Lung (tissue), 12 donors: ENCODE results near the gene RPL26. TPM values are rescaled to one million over a fixed set of nuclear protein-coding genes. Genes with fewer than 3 reads are reported as not detected.

Experiments
- ATAC-seq: fragments of 200-7000 bp; cut with Tn5 transposase; one replicate; pipeline ENCODE4 v1.9.1; 2020; ENCODE audit warnings: moderate number of reproducible peaks; ENCODE audit not compliant: insufficient read depth, low FRiP score
- DNase-seq, 3 donors: peaks; one replicate each; pipeline ENCODE4 v3.0.0-alpha.2; 2013 to 2017
- H3K27ac ChIP-seq, 2 donors: one replicate each; pipeline ENCODE4 v1.5.1; 2013; ENCODE audit warnings: mild to moderate bottlenecking in 2 of 2, moderate library complexity in 2 of 2, control low read depth in 1 of 2, inconsistent platforms in 1 of 2, low read depth in 1 of 2, low read length in 1 of 2
- H3K27me3 ChIP-seq, 3 donors: one replicate each; pipeline ENCODE4 v1.5.1; 2013; ENCODE audit warnings: low read length in 2 of 3; ENCODE audit not compliant: control insufficient read depth in 3 of 3, insufficient read depth in 3 of 3
- H3K36me3 ChIP-seq, 4 donors: one replicate each; pipeline ENCODE4 v1.5.1; 2013; ENCODE audit warnings: low read length in 4 of 4, mild to moderate bottlenecking in 1 of 4, moderate library complexity in 1 of 4; ENCODE audit not compliant: control insufficient read depth in 4 of 4, insufficient read depth in 4 of 4
- H3K4me1 ChIP-seq, 5 donors: one replicate each; pipeline ENCODE4 v1.5.1; 2013; ENCODE audit warnings: low read length in 5 of 5, mild to moderate bottlenecking in 2 of 5, moderate library complexity in 1 of 5; ENCODE audit not compliant: control insufficient read depth in 5 of 5, insufficient read depth in 5 of 5
- H3K4me3 ChIP-seq: one replicate; pipeline ENCODE4 v1.5.1; 2013; ENCODE audit warnings: mild to moderate bottlenecking, control low read depth, moderate library complexity
- H3K9ac ChIP-seq, 2 donors: one replicate each; pipeline ENCODE4 v1.5.1; 2013; ENCODE audit warnings: low read length in 2 of 2, control low read depth in 1 of 2; ENCODE audit not compliant: insufficient read depth in 1 of 2
- H3K9me3 ChIP-seq, 4 donors: one replicate each; pipeline ENCODE4 v1.5.1; 2013; ENCODE audit warnings: low read length in 3 of 4, mild to moderate bottlenecking in 1 of 4, moderate library complexity in 1 of 4; ENCODE audit not compliant: control insufficient read depth in 4 of 4, insufficient read depth in 3 of 4
- WGBS, 2 donors: extraction: QIAGEN DNeasy Blood & Tissue Kit; methylation state at CpG; one replicate each; pipeline ENCODE4 v1.1.7; 2013; 5-methylcytosine and 5-hydroxymethylcytosine counted together
- polyA plus RNA-seq, 2 donors: library from polyadenylated mRNA; stranded (reverse); fragments of 200-250 nt; gene quantifications; one replicate each; pipeline ENCODE4 v1.2.1, GENCODE V29; 2013
- total RNA-seq, 2 donors: library from RNA; depleted of rRNA in 1 of 2; stranded (reverse); fragments of >200 nt in 1 of 2; gene quantifications; one replicate each; pipeline ENCODE4 v1.2.1, GENCODE V29; 2014 to 2021
- TF ChIP-seq, protein P1 (sequence below): IDR thresholded peaks from 2 replicates; pipeline ENCODE4 v1.5.1; 2012; ENCODE audit warnings: mild to moderate bottlenecking; ENCODE audit errors: control extremely low read depth, extremely low read depth
- donor health status: control.
- donor health status: control.
- donor health status: Bipolar disorder and iron deficiency.
- donor health status: healthy.
- donor health status: DM: yes; HTN: yes; CAD: no.

Gene RPL26
- total and polyA plus RNA-seq, 4 donors: 1,016 to 2,820 (median 2,607) TPM

DNA sequence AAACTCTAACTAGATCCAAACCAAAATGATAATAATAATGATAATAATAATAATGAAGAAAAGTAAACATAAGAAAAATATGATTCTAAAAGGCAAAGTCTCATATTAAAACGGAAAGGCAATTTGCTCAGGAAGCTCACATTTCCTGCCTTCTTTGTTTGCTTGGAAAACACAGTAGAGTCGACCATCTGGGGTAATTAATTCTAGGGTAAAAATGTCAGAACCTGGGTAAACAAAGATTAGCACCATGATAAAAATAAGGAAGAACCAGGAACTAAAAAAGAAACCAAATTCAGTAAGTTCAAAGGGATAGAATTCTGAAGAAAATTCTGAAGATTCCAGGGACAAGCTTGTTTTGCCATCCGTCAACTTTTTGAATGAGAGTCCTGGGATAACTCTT is 22.7 kb downstream of the RPL26 start:
- Histone ChIP-seq H3K27ac (no peak overlapping the region), H3K4me3 (no peak overlapping the region), H3K27me3 (no peaks in the 10 kb centered on the region), H3K9me3 (no peaks in the 10 kb centered on the region), H3K9ac (no peak overlapping the region), H3K4me1 (peaks cover 0 to 15% (median 0%) of the 10 kb centered on the region in 5 donors), H3K36me3 (peaks cover 0 to 3% (median 0%) of the 10 kb centered on the region in 4 donors)
- no peak for ATAC-seq
- TF ChIP-seq, protein P1, sequence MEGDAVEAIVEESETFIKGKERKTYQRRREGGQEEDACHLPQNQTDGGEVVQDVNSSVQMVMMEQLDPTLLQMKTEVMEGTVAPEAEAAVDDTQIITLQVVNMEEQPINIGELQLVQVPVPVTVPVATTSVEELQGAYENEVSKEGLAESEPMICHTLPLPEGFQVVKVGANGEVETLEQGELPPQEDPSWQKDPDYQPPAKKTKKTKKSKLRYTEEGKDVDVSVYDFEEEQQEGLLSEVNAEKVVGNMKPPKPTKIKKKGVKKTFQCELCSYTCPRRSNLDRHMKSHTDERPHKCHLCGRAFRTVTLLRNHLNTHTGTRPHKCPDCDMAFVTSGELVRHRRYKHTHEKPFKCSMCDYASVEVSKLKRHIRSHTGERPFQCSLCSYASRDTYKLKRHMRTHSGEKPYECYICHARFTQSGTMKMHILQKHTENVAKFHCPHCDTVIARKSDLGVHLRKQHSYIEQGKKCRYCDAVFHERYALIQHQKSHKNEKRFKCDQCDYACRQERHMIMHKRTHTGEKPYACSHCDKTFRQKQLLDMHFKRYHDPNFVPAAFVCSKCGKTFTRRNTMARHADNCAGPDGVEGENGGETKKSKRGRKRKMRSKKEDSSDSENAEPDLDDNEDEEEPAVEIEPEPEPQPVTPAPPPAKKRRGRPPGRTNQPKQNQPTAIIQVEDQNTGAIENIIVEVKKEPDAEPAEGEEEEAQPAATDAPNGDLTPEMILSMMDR: no peak
- 29 to 35% methylated on average over 3 of the region's 3 CpGs for WGBS, 2 donors
- DNase-seq: peak in 1 of 3 donors; percentile 37

DNA sequence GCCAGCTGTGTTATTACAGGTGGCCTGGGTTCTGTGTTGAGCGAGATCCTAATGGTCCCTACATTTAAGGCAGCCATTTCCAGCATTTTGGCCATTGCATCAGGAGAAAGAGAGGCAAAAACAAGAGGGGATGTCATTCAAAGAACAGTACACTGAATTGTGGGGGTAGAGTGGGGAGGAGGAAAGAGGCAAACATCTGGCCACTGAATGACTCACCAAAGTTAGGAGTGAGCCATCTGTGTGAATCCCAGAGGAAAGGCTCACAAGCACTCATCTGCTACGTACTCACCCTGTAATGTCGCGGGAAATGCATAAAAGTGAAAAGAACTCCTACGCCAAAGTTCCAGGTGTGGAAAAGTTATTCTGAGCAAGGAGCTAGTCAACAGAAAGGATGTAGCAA is 23.2 kb downstream of the RPL26 start:
- Histone ChIP-seq H3K27ac (peak overlapping the region; percentile 62 to 72), H3K4me1 (peaks cover 0 to 12% (median 0%) of the 10 kb centered on the region in 5 donors), H3K4me3 (no peak overlapping the region), H3K9me3 (no peaks in the 10 kb centered on the region), H3K36me3 (peaks cover 0 to 1% (median 0%) of the 10 kb centered on the region in 4 donors), H3K27me3 (no peaks in the 10 kb centered on the region), H3K9ac (no peak overlapping the region)
- 52 to 62% methylated on average over 5 of the region's 5 CpGs for WGBS, 2 donors
- TF ChIP-seq, protein P1: no peak
- ATAC-seq (no peak), DNase-seq (peak in 2 of 3 donors; percentile 25 to 39)

DNA sequence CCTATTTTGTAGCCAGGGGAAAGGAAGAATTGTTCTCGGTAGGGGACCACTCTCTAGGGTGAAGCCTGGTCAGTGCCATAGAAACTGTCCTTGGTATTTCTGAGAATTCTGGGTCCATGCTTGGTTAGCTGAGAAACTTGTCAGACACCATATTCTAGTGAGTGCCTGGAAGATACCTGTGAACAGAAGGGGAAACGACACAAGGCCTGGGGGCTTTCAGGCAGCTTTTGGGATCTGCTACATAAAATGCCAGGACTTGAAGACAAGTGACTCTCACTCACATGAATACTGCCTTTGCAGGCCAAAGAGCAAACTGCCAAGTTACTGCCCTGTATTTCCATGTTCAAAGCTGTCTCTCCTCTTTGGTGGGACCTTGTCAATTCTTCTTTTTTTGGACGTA is 25.1 kb downstream of the RPL26 start:
- no peaks in the 10 kb centered on the region for H3K36me3 ChIP-seq
- no peaks in the 10 kb centered on the region for H3K27me3 ChIP-seq
- ATAC-seq (no peak), DNase-seq (no peak)
- 93 to 94% methylated on average over 3 of the region's 3 CpGs for WGBS, 2 donors
- no peak overlapping the region for H3K4me3 ChIP-seq
- TF ChIP-seq, protein P1: no peak
- no peaks in the 10 kb centered on the region for H3K9me3 ChIP-seq
- H3K4me1 ChIP-seq: peaks cover 0 to 9% (median 0%) of the 10 kb centered on the region in 5 donors
- no peak overlapping the region for H3K27ac ChIP-seq
- no peak overlapping the region for H3K9ac ChIP-seq

DNA sequence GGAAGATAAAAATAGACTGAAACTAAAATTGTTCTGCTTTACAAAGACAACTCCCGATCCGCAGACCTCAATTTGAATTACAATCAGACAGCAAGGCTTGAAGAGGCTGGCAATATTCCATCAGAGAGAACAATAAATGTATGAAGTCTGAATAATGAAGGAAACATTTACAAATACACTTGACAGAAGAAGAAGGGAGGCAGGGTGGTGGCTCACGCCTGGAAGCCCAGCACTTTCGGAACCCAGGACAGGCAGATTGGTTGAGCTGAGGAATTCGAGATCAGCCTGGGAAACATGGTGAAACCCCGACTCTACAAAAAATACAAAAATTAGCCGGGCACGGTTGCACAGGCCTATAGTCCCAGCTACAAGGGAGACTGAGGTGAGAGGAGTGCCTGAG is 28.8 kb downstream of the RPL26 start:
- Histone ChIP-seq H3K27ac (no peak overlapping the region), H3K4me1 (peaks cover 0 to 3% (median 0%) of the 10 kb centered on the region in 5 donors), H3K27me3 (no peaks in the 10 kb centered on the region), H3K4me3 (no peak overlapping the region), H3K36me3 (no peaks in the 10 kb centered on the region), H3K9me3 (no peaks in the 10 kb centered on the region), H3K9ac (no peak overlapping the region)
- 61 to 70% methylated on average over 8 of the region's 8 CpGs for WGBS, 2 donors
- DNase-seq (no peak), ATAC-seq (no peak)
- TF ChIP-seq, protein P1: no peak
